ENCODE data around the gene PPFIA1.

- TF ChIP-seq POLR2A (IDR thresholded peaks at IDR 0.05) (no peak), CTCF (IDR thresholded peaks at IDR 0.05) (no peak)
These were observed 22.8 kb upstream of the PPFIA1 start for GRCh38 chr11:70247710-70248072.

Data from testis (tissue), 2 donors.